GM19025 (cell line): ENCODE data around the gene CYB5R2.

ENCODE experiments used
- ATAC-seq: cut with Tn5 transposase; IDR thresholded peaks from one replicate; pipeline ENCODE4 v1.9.1; 2021; ENCODE audit warnings: mild to moderate bottlenecking, low read depth, moderate library complexity; ENCODE audit not compliant: unreplicated experiment

Gene CYB5R2

DNA sequence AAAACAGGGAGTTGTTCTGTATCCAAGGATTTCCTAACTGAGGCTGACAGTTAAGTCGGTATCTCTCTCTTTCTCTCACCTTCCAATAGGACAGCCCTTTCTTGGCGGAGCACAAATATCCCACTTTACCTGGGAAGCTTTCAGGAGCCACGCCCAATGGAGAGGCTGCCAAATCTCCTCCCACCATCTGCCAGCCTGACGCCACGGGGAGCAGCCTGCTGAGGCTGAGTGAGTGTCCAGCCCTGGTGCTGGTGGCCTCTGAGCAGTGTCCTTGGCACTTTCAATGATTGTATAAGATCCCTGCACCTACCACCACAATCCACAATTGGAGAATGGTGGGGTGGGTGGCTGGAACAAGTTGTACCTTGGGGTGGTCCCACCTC, 33.7 kb downstream of the CYB5R2 start:
- ATAC-seq: no peak

DNA sequence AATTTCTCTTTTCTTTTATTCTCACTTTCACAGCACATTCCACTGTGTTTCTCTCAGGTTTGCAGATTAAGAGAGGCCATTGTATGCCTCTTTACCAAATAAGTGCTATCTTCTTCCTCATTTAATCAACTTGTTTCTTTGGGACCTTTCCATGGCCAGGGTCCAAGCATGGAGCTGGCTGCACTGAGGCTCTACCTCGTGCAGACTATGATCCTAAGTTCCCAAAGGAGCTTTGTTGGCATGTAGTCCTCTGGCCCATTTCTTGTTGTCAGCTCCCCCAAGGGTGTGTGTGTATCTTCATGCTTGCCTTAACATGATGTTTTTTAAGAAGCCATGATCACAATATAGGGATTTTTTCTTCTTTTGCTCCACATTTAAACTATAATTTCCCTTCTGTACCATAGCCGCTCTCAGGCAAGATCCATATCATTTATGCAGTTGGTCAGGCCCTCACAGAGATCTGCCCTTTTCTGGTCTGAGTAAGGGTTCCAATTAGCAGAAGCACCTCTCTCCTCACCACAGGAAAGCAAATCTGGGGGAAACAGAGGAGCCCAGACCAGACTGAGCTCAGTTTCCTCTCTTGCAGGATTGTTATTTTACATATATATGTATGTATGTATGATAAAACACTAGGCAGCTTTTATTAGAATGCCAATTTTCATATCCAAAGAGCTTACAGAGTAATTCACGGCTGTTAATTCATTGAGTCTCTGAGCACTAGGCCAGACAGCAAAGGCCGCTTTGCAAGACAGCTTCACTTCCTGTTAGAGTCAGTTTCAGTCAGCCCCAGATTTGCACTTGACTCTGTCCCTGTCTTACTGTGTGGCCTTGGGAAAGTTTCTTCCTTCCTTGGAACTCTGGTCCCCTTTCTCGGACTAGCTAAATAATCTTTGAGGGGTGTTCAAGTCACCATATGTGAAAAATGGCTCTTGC, 34.3 kb downstream of the CYB5R2 start:
- peak; percentile 60 for ATAC-seq

DNA sequence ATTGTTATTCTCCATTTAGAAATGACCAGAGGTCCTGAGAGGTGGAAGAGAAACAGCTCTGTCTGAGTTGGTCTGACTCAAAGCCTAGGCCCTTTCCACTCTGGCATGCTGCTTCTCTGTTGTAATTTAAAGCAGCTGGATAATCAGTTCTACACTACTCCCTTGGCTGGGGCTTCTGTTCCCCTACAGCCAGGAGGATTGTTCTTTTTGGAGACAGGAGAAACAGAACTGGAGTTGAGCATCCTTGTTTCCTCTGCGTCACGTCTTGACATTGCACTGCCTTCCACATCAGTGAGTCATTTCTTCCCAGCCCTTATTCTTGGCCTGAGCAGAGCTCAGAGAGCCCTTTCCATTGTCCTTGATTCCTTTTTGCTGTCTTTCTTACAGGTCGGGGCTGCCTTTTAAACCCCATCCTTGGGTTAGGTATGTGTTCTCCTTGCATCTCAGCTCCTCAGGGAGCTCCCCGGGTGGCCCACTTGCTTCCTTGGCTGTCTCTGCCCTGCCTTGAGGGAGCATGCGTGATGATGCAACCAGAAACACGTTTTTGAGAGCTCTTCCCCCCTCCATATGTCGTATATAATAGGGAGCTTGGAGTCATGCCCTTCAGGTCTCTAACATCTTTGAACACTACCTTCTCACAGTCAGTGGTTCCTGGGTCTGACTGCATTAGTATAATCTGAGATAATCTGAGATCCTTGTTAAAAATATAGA, 35.7 kb downstream of the CYB5R2 start:
- no peak for ATAC-seq

DNA sequence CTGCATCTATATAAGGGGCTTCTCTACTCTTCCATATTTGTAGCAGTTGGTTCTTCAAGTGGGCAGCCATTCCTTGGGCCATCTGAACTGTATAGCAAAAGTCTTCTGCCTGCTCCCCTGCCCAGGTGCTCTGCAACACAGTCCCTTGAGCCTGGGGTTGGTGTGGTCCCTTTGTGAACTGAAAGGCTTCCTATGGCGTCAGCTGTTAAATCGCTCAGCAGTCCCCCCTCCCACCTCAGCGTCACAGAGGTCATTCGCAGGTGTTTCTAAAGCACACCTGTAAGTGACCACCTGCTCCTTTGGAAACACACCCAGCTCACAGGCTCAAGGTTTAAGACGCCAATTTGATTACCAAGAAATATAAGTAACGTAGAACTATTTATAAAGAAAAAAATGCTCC, 37.0 kb downstream of the CYB5R2 start:
- no peak for ATAC-seq

DNA sequence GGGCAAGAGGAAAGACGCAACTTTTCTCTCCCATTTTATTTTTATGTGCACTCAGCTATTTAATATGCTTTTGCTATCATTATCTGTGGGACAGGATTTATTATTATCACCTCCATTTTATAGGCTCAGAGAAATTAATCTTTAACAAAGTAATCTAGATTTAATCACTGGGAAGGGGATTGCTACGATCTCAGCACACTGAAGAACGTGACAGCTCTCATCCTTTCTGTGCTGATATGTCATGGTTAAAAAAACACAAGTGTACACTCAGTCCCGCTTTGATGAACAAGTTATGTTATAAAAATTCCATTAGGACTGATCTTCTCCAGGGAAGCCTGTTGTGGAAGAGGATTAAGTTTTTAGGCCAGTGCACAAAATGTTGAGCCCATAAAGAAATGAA, 37.6 kb downstream of the CYB5R2 start:
- no peak for ATAC-seq

DNA sequence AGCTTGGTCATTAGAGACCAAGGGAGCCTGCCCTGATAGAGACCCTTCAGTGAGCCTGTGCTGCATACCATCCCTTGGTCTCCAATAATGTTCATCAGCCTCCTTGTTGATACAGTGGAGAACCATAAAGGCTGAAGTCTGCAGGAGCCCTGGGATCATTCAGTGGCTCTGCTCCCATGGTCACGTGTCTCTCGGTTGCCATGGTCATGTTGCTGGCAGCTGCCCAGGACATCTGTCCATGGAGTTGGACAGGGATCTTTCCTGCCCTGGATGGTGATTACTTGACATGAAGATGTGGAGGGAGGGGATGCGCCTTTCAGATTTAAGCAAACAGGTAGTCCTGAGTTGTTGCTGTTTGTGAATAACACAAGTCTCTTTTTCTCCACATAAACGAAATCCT, 38.2 kb downstream of the CYB5R2 start:
- ATAC-seq: no peak

DNA sequence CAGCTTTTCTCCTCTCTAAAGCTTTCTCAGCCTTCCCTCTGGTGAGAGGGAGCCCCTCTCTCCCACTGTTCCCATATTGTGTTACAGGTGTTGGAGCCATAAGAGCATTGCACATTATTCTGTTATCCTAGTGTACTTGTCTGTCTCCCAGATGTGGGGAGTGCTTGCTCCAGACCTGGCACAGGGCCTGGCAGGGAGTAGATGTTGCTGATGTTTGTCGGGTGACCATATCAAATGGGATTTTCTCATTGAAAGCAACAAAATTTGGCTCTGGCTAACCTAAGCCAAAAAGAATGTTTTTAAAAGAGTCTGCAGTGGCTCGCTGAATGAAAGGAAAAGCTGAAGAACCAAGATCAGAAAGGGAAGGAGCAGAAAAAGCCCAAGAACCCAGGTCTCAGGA, 41.1 kb downstream of the CYB5R2 start:
- no peak for ATAC-seq

DNA sequence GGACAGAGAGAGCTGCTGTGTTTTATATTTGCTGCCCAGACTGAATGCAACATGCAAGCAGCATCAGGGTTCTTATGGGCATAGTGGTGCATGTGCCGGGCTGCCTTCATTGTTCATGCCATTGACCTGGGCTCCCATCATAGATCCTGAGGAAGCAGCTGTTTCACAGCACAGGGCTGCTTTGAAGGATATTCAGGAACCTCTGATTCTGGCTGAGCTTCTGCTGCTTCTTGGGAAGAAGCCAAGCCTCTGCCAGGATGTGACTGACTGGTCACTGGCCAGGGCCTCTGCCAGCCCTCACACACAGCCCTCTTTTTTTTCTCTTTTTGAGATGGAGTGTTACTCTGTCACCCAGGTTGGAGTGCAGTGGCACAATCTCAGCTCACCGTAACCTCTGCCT, 43.3 kb downstream of the CYB5R2 start:
- no peak for ATAC-seq

DNA sequence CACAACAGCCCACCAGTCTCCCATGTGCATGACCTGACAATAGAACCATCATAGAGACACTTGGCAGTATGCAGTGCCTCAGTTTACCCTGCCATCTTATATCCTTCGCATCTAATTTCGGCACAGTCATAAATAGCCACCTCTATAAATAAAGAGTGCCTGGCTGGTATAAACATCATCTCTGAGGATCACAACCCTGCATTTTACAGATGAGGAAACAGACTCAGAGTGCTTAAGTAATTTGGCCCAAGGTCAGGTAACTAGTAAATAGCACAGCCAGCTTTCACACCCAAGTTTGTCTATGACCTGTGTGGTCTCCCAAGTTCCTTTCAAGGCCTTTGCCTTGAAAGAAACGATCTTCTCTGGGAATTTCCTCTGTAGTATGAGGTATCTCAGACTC, 44.6 kb downstream of the CYB5R2 start:
- ATAC-seq: no peak

DNA sequence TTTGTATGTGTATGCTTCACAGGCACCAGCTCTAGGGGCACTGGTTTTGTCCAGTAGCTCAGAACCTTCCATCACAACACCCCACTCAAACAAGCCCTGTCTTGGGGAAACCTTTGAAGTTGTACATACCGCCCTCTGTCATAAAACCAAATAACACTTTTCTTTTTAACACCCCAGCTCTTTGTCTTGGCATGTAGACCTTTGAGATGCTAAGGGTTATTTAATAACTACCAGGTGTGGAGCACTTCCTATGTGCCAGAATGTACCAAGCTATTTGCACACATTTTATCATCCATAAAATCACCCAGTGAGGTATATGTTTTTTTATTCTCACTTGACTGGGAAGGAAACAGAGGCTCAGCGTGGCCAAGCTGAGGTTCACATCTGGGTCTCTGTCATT, 50.6 kb downstream of the CYB5R2 start:
- no peak for ATAC-seq

DNA sequence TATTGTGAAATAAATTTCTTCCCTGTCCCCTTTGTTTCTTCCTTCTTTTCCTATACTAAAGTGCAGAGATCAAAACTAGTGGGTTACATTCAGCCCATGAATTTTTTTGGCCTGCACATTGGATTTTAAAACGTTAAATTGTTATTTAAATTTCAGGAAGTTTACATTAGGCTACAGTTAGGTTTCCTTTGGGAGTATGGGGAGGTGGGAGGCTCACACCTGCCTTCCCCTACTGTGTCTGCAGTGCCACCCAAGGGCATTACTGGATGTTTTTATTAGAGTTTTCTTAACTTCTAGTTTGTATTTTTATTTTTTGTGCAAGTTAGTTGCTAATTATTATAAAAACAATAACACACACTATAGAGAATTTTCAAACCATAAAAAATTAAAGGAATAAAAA, 51.7 kb downstream of the CYB5R2 start:
- ATAC-seq: no peak

DNA sequence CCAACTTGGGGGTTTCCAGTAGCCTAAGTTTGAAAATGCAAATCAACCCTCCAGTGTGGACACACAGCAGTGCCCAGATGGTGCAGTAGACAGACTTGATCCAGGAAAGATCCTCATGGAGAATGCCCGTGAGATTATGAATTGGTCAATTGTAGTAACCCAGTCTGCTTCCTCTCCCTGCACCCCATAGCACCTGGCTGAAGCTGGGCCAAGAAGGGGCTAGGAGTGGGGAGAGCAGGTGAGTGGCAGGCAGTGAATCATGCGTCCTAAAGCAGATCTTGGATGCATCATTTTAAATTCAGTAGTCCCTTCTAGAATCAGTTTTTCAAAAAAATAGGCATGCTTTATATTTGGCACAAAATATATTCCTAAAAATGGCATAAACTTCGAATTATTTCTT, 52.2 kb downstream of the CYB5R2 start:
- ATAC-seq: no peak

DNA sequence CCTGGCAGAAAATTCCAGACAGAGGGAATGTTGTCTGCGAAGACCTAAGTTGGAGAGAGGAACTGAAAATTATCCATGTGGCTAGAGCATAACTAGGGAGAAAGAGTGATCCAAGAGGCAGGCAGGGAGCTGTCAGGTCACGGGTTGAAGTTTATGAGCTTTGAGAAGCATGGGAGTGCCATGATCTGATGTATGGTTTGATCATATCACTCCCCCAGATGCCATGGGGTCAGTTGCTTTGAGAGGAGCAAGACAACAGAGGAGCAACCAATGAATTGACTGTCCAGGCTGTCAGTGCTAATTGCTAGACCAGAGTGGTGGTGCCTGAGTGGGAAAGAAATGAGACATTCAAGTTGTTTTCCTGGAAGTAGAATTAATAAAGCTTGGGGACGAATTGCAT, 54.0 kb downstream of the CYB5R2 start:
- ATAC-seq: no peak

DNA sequence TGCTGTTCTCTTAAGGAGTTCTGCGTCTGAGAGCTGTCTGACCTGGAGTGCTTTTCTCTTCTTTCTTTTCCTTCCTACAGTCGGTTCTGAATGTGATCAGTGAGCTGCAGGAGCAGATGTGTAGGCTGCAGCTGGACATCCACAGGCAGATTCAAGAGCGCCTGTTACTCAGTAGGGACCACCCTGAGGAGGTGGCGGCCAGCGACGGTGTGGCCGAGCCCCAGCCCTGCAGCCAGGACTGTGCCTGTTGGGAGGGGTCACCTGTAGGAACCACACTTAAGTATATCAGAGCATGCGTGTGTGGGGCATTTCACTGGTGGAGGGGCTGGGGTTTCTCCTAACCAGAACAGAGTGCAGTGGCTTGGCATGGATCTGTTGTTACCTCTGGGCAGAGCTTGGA, 56.3 kb downstream of the CYB5R2 start:
- ATAC-seq: no peak
